HG02571 (cell line): ENCODE results near the gene NOL4.

Experiments used
- ATAC-seq: cut with Tn5 transposase; IDR thresholded peaks from one replicate; pipeline ENCODE4 v1.9.1; 2021; ENCODE audit warnings: mild to moderate bottlenecking, moderate library complexity; ENCODE audit not compliant: unreplicated experiment

Gene NOL4

DNA sequence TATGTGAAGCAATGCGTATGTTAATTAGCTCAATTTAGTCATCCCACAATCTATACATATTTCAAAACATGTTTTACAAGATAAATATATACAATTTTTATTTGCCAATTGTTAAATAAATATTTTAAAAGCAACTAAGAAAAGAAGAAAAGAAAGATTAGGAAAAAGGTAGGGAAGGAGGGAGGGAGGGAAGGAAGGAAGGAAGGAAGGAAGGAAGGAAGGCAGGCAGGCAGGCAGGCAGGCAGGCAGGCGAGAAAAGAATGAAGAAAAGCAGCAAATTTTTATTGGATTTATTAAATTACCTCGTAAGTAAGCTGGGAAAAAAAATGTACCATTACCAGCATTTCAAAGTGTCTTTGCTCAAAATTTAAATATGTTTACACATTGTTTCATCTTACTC is 30.5 kb downstream of the NOL4 start:
- ATAC-seq = no peak

DNA sequence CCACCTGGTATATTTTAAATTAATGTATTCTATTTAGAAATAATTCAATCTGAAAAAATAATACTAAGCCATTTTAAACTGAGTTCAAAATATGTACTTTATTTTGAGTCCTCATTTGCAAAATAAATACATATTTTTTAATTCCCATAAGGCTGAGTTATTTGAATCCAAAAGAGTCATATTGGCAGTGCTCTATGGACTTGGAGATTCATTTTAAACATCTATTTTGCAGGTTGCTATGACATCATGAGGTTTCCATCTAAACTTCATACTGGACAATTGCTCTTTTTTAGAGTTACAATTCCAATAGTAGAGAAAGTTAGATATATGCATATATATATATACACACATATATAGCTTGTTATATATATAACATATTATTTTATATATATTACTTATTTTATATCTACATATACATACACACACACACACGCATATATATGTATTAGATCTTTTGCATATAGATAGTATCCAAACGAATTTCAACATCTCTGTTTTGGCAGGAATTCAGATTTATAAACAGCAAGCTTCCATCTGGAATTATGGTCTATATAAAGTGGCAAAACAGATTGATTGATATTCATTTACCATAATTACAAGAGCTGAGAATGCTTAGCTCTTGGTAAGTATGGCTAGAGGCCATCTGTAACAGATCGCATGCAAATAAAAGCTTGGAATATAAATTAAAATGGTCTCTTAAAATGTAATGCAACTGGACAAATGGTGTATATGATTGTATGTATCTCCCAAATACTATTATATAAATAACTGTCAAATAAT is 34.9 kb downstream of the NOL4 start:
- no peak for ATAC-seq
